NT2/D1 (cell line): ENCODE data around the gene MAN2B1.
A peak's percentile ranks its signal among the peaks of the same experiment; 100 is the strongest.

Experiments used
- DNase-seq: peaks from one replicate; pipeline ENCODE4 v3.0.0-alpha.2; 2011; ENCODE audit warnings: low read depth, low spot score
- H3K27me3 ChIP-seq: 2 replicates; pipeline ENCODE4 v1.6.0; 2011; ENCODE audit warnings: mild to moderate bottlenecking; ENCODE audit not compliant: insufficient read length, insufficient read depth
- H3K36me3 ChIP-seq: 2 replicates; pipeline ENCODE4 v1.6.1; 2011; ENCODE audit warnings: mild to moderate bottlenecking, low read length, mixed read lengths; ENCODE audit not compliant: insufficient read depth, insufficient read length
- H3K4me1 ChIP-seq: 2 replicates; pipeline ENCODE4 v1.5.1; 2011; ENCODE audit not compliant: insufficient read depth, insufficient read length
- H3K4me3 ChIP-seq: 2 replicates; pipeline ENCODE4 v1.5.1; 2011; ENCODE audit warnings: low read depth; ENCODE audit not compliant: insufficient read length
- H3K9ac ChIP-seq: 2 replicates; pipeline ENCODE4 v1.6.0; 2011; ENCODE audit warnings: low read depth; ENCODE audit not compliant: insufficient read length
- H3K9me3 ChIP-seq: 2 replicates; pipeline ENCODE4 v1.5.1; 2011; ENCODE audit warnings: mild to moderate bottlenecking, low read length; ENCODE audit not compliant: insufficient read depth
- SUZ12 ChIP-seq: IDR thresholded peaks from 2 replicates; pipeline ENCODE4 v1.6.1; 2011; ENCODE audit not compliant: insufficient read length, insufficient read depth; ENCODE audit errors: extremely low read depth
- YY1 ChIP-seq: IDR thresholded peaks from 2 replicates; pipeline ENCODE4 v1.6.1; 2011; ENCODE audit not compliant: insufficient read length, insufficient read depth
- ZNF274 ChIP-seq: IDR thresholded peaks from 2 replicates; pipeline ENCODE4 v1.6.1; 2011; ENCODE audit warnings: mild to moderate bottlenecking, low read depth, low read length

The MAN2B1 gene

DNA sequence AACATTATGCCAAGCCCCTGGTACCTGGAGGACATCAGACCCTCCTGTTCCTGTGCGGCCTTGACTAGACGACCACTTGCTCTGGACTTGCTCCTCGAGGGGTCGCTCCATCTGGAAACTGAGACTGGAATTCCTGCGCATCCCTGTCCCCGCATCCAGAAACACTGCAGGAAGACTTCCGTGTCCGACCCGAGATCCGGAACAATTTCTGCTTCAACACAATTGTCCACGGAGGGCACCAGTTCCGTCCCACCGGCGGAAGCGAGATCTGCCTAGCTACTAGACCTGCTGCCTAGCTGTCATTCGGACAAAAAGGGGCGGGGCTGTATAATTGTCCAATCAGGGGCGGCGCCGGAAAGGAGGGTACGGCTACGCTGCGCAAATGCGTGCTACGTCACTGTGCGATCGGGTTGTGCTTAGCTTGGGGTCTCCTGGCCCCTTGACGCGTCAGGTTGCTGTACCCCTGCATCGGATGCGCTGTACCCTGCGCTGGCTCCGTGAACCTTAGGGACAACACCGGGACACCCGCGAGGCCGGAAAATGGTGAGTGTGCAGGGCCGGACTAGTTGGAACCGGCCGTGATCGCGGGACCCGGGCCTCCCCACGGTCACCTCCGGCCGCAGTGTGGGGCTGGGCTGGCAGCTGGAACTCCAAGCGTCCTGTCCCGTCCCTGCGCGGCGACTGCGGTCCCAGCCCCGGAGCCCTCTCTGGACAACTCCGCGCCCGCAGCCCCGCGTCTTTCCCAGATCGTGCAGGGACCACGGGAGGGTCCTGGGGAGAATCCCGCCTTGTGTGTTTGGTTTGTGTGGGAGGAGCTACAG, 55.8 kb downstream of the MAN2B1 start, which contains the start of the genes ZNF490 and ZNF791:
ZNF490 (minus strand) TSS at position 274 of the 821 bp plus-strand sequence; CDS start at position 141, 133 bp downstream.
ZNF791 (plus strand) TSS at position 381 of the 821 bp plus-strand sequence; CDS start at position 541, 160 bp downstream.
- TF ChIP-seq SUZ12 (no peak), YY1 (no peak), ZNF274 (no peak)
- peak within 1 kb of the TSS; percentile 99 for H3K4me3 ChIP-seq
- peaks cover 51% of the 10 kb centered on the region for H3K36me3 ChIP-seq
- DNase-seq = peak; percentile 95
- no peaks in the 10 kb centered on the region for H3K27me3 ChIP-seq
- no peaks in the 10 kb centered on the region for H3K4me1 ChIP-seq
- peak within 1 kb of the TSS; percentile 100 for H3K9ac ChIP-seq
- H3K9me3 ChIP-seq = no peaks in the 10 kb centered on the region

DNA sequence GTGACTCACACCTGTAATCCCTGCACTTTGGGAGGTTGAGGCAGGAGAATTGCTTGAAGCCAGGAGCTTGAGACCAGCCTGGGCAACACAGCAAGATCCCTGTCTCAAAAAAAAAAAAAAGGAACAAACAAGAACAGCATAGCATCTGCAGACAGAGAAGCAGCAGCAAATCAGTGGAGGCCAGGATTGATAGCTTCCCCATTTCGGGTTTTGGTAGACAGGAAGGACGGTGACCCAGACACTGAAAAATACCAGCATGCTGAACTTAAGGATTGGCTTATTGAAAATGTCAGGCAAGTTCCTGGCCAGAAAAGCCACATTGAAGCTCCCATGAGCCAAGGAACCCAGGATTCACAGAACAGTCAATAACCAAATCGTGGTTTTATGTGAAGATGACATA, 58.9 kb downstream of the MAN2B1 start:
- TF ChIP-seq YY1 (no peak), SUZ12 (no peak), ZNF274 (no peak)
- no peak for DNase-seq
- Histone ChIP-seq H3K9ac (no peak overlapping the region), H3K36me3 (peaks cover 47% of the 10 kb centered on the region), H3K27me3 (no peaks in the 10 kb centered on the region), H3K9me3 (no peaks in the 10 kb centered on the region), H3K4me3 (no peak overlapping the region), H3K4me1 (no peaks in the 10 kb centered on the region)

DNA sequence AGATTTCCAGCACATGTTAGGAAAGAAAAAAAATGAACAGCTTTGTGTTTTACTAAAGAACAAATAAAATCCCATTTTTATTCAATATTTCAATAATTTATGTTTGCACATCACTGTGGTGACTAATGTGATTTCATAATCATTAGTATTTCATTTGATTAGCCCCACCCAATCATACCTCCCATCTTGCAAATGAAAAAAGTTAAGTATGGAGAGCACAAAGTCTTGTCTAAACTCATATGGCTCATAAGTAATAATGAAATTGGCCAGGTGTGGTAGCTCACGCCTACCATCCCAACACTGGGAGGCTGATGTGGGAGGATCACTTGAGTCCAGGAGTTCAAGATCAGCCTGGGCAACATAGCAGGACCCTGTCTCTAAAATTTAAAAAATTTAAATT, 59.7 kb downstream of the MAN2B1 start:
- Histone ChIP-seq H3K4me1 (no peaks in the 10 kb centered on the region), H3K36me3 (peaks cover 45% of the 10 kb centered on the region), H3K27me3 (no peaks in the 10 kb centered on the region), H3K9me3 (no peaks in the 10 kb centered on the region), H3K4me3 (no peak overlapping the region), H3K9ac (no peak overlapping the region)
- TF ChIP-seq SUZ12 = no peak
- no peak for TF ChIP-seq YY1
- no peak for TF ChIP-seq ZNF274
- DNase-seq = no peak

DNA sequence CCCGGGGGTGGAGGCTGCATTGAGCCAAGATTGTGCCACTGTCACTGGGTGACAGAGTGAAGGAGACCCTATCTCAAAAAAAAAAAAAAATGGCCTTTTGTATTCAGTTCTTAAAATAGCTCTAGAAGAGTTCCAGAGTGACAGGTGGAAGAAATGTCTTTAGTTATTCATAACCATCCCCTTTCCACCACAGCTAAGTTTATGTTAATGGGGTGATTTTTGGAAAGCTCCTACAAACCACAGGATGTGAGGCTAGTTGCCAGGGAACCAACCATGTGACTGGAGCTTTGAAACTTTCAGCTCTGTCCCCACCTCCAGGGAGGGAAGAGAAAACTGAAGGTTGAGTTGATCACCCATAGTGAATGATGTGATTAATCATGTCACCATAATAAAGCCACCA, 62.8 kb downstream of the MAN2B1 start:
- H3K4me3 ChIP-seq = no peak overlapping the region
- H3K36me3 ChIP-seq = peaks cover 39% of the 10 kb centered on the region
- H3K9me3 ChIP-seq = no peaks in the 10 kb centered on the region
- no peaks in the 10 kb centered on the region for H3K27me3 ChIP-seq
- DNase-seq = no peak
- H3K4me1 ChIP-seq = no peaks in the 10 kb centered on the region
- no peak for TF ChIP-seq YY1
- no peak for TF ChIP-seq ZNF274
- no peak for TF ChIP-seq SUZ12
- no peak overlapping the region for H3K9ac ChIP-seq

DNA sequence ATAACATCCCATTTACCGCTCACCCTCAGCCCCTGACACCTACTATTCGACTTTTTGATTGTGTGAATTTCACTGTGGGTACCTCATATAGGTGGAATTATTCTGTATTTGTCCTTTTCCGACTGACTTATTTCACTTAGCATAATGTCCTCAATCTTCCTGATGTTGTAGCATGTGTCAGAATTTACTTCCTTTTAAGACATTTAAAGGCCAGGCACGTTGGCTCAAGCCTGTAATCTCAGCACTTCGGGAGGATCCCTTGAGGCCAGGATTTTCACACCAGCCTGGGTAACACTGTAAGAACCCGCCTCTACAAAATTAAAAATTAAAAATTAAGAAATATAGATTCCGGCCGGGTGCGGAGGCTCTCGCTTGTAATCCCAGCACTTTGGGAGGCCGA, 68.9 kb downstream of the MAN2B1 start:
- Histone ChIP-seq H3K4me3 (no peak overlapping the region), H3K9me3 (no peaks in the 10 kb centered on the region), H3K27me3 (no peaks in the 10 kb centered on the region), H3K36me3 (peaks cover 20% of the 10 kb centered on the region), H3K9ac (no peak overlapping the region), H3K4me1 (peaks cover 6% of the 10 kb centered on the region)
- no peak for DNase-seq
- TF ChIP-seq SUZ12 = no peak
- TF ChIP-seq YY1 = no peak
- no peak for TF ChIP-seq ZNF274

DNA sequence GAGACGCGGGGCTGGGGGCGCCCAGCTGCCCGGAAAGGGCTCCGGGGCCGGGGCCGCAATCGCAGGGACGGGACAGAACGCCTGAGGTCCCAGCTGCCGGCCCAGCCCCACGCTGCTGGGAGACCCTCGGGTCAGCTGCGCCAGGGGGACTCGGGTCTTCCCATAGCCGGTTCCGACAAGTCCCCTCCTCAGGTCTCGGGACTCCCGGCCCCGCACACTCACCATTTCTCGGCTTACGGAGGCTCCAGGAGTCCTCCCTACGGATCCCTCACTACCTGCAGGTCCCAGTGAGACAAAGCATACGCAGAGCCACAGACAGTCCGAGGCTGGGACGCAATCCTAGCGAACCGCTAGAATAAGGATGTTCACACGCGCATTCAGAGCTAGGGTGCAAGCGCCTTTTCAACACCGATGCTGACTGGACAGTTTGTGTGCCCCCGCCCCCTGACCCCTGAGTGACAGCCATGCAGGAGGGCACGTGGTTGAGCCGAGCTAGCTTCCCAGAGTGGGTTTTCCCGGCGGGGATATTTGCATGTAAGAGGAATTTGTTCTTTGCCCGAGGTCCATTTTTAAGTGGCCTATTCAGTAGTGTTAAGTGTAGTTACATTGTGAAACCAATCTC, 69.5 kb downstream of the MAN2B1 start:
- Histone ChIP-seq H3K4me3 (peak overlapping the region; percentile 40), H3K4me1 (peaks cover 6% of the 10 kb centered on the region), H3K36me3 (peaks cover 14% of the 10 kb centered on the region), H3K9ac (peak overlapping the region; percentile 70), H3K9me3 (no peaks in the 10 kb centered on the region), H3K27me3 (no peaks in the 10 kb centered on the region)
- peak; percentile 44 for DNase-seq
- TF ChIP-seq ZNF274 (no peak), SUZ12 (no peak), YY1 (no peak)
